Measurements from ENCODE around the gene ACSL1. TPM values are rescaled to one million over a fixed set of nuclear protein-coding genes. Genes with fewer than 3 reads are reported as not detected.

Gene ACSL1
- total and polyA plus RNA-seq, 9 of the 15 experiments (the other 6 are each of a cell fraction or from before 2014, with no cell fraction given) = 6.7 to 24.1 (median 15.0) TPM

GRCh38 chr4:184747034-184747830 is 78.5 kb downstream of the ACSL1 start:
- no peaks in the 10 kb centered on the region for H3K36me3 ChIP-seq (ENCODE audit: control insufficient read depth, insufficient read depth, low read length)
- no peaks in the 10 kb centered on the region for H3K9me3 ChIP-seq (replicated peaks; ENCODE audit: control insufficient read depth, insufficient read depth, low read depth, low read length)
- peak; percentile 35 to 65 (median 44) for DNase-seq (ENCODE audit: extremely low read depth in 1 of 4, low spot score in 3 of 4)
- no TSS peak for BruUV-seq (replicated peaks)
- peak overlapping the region; percentile 39 for H3K4me2 ChIP-seq (ENCODE audit: insufficient read depth, low read length)
- 0 out of 3 replicates have a peak overlapping the region, but pooled peaks have one; percentile 14 for H3K27ac ChIP-seq (ENCODE audit: extremely low read depth, low read depth, low read length)
- H3K9me1 ChIP-seq (ENCODE audit: control insufficient read depth, insufficient read depth, low read length) = no peaks in the 10 kb centered on the region
- ChIA-PET CTCF (ENCODE audit: low intra/inter-chr PET ratio) (no interaction called here), POLR2A (interaction anchor here (0.6 to 1.3 kb wide), 3 partner anchors 98 to 891 kb away, joined by 3 to 5 read pairs (median 3); no protein-coding TSS in a partner anchor)
- H2AFZ ChIP-seq (ENCODE audit: low read depth, low read length) = peak overlapping the region; percentile 67
- ATAC-seq = peak; percentile 67
- H3K27me3 ChIP-seq (ENCODE audit: control insufficient read depth in 2 of 2, insufficient read depth in 2 of 2, low read length in 2 of 2) = no peaks in the 10 kb centered on the region
- in situ Hi-C loops (cut with MboI) = loop anchor here (10.0 kb wide), 1 partner anchor 228 kb away; no protein-coding TSS in a partner anchor
- H3K9ac ChIP-seq (ENCODE audit: insufficient read depth in 1 of 2, low read depth in 2 of 2, low read length in 2 of 2) = peak overlapping the region; percentile 7 to 69; a peak in 2 of 4 replicates
- WGBS (ENCODE audit: insufficient coverage, low coverage, missing lambda C conversion rate) = 33% methylated on average over 4 of the region's 4 CpGs
- H3K4me1 ChIP-seq (replicated peaks in 1 of 2; ENCODE audit: control insufficient read depth in 2 of 2, insufficient read depth in 2 of 2, low read length in 2 of 2) = peaks cover 19 to 21% of the 10 kb centered on the region in 2 experiments
- H3K79me2 ChIP-seq (ENCODE audit: control insufficient read depth, insufficient read depth, low read length) = no peaks in the 10 kb centered on the region
- FAIRE-seq = peak; percentile 66
- intact Hi-C loops (cut with micrococcal nuclease) = loop anchor here (5.0 kb wide), 3 partner anchors 235 to 350 kb away; no protein-coding TSS in a partner anchor
- H3K4me3 ChIP-seq = no peak overlapping the region
- H4K20me1 ChIP-seq (replicated peaks; ENCODE audit: control insufficient read depth, insufficient read depth, low read length) = no peaks in the 10 kb centered on the region
- TF ChIP-seq SNAPC5 (CRISPR knock-in tag; IDR thresholded peaks at IDR 0.05) = no peak
- peak; percentile 44; the same call in 1 of the 2 replicates for TF ChIP-seq ZEB2 (IDR thresholded peaks at IDR 0.05)
- TF ChIP-seq ZMIZ1 (IDR thresholded peaks at IDR 0.05; ENCODE audit: low read depth in 2 of 2, low read length in 2 of 2) = no peak
- 0 out of 2 replicates have a peak, but pooled peaks have one; percentile 36 for TF ChIP-seq TAL1 (IDR thresholded peaks at IDR 0.05)
- no peak for TF ChIP-seq CLOCK (CRISPR knock-in tag; IDR thresholded peaks at IDR 0.05; ENCODE audit: borderline replicate concordance)
- peak; percentile 52 for TF ChIP-seq MAFK (IDR thresholded peaks at IDR 0.05; ENCODE audit: low read length)
- TF ChIP-seq SRSF3 (IDR thresholded peaks at IDR 0.05; ENCODE audit: insufficient read depth, low read length) = no peak
- no peak for TF ChIP-seq XRCC4 (IDR thresholded peaks at IDR 0.05; ENCODE audit: extremely low read depth, insufficient read depth, insufficient read length)
- TF ChIP-seq MAFF (IDR thresholded peaks at IDR 0.05; ENCODE audit: low read length) = peak; percentile 65
- no peak for TF ChIP-seq ZNF507 (tag; conservative IDR thresholded peaks at IDR 0.05)
- TF ChIP-seq MAX (CRISPR knock-in tag; IDR thresholded peaks at IDR 0.05) = 0 out of 2 replicates have a peak, but pooled peaks have one; percentile 21
- no peak for TF ChIP-seq E2F4 (CRISPR knock-in tag; IDR thresholded peaks at IDR 0.05; ENCODE audit: low read depth)
- TF ChIP-seq FOXK1 (CRISPR knock-in tag; IDR thresholded peaks at IDR 0.05; ENCODE audit: borderline replicate concordance) = no peak

Measured in K562 (cell line).